K562 treated with DMSO at 1 percent for 12 hours (cell line): ENCODE results near the gene CCNY. TPM values are rescaled to one million over a fixed set of nuclear protein-coding genes. Genes with fewer than 3 reads are reported as not detected.

Experiments used
- total RNA-seq: library from RNA; unstranded; fragments of 300-600 nt; gene quantifications from 2 replicates; pipeline ENCODE4 v1.2.3, GENCODE V29; 2022; ENCODE audit not compliant: insufficient read depth

Gene CCNY
- total RNA-seq, result 26.0 and 58.1 TPM in 2 replicates

GRCh38 chr10:35336084-35336831 is at the start of gene CCNY:
Gene CCNY, plus strand, starts transcription at chr10:35336509. Its CDS starts 545 bp downstream, at chr10:35337054.

GRCh38 chr10:35605191-35605590 is 268.9 kb downstream of the CCNY start, which contains the start of gene GJD4:
Gene GJD4, plus strand, starts transcription at chr10:35605341. Its CDS starts 227 bp downstream, at chr10:35605568.

Other genes starting within 250 kb of the CCNY start
- gene CUL2, start 246.2 kb upstream of the CCNY start, total RNA-seq, result 9.9 and 25.8 TPM in 2 replicates
- 57.6 and 62.3 TPM in 2 replicates for gene CREM, start 209.7 kb upstream of the CCNY start, total RNA-seq